Hair follicle dermal papilla cell (primary cell): ENCODE results near the gene TIGD6. TPM values are rescaled to one million over a fixed set of nuclear protein-coding genes. Genes with fewer than 3 reads are reported as not detected.

Source experiments
- total RNA-seq: library from RNA; depleted of rRNA; stranded (reverse); fragments of >200 nt; gene quantifications from 2 replicates; pipeline ENCODE4 v1.2.3, GENCODE V29; 2012

TIGD6 gene
- 7.3 and 7.9 TPM in 2 replicates for total RNA-seq

DNA sequence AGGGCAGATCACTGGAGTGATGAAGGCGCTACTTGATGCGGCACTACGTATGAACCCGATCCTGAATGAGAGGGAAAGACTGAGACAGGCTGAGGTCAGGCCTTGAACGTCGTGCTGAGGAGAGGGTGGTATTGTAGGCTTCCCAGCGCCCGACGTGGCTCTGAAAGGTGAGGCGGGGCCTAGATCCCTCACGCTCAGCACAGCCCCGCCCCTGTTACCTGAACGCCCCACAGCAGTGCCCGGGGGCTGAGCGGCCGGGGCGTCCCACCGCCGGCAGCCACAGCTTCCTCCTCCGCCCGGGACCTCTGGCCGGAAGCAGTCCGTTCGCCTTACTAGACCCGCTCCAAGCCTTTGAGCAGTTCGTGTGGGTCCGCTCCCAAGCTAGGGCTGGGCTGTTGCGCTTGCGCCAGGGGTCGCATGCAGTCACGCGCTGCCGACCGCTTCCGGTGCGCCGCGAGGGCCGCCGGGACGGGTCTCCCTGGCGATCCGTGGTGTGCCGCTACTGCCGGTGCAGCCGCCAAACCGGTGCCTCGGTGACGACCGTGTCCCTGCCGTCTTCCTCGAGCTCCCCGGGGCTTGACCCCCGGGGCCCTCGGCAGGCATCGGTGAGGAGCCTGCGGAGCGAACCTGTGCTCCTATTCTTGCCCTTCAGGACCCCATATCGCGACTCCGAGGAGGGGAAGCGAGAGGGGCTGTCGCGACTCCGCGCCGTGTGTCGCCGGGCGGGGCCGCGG lies at the start of gene TIGD6, which contains the start of gene HMGXB3:
TSS of gene TIGD6 (minus strand) at position 399 of the 734 bp plus-strand sequence. CDS start 4,306 bp downstream, outside the sequence.
TSS of gene HMGXB3 (plus strand) at position 484 of the 734 bp plus-strand sequence. CDS start 4,114 bp downstream, outside the sequence.

DNA sequence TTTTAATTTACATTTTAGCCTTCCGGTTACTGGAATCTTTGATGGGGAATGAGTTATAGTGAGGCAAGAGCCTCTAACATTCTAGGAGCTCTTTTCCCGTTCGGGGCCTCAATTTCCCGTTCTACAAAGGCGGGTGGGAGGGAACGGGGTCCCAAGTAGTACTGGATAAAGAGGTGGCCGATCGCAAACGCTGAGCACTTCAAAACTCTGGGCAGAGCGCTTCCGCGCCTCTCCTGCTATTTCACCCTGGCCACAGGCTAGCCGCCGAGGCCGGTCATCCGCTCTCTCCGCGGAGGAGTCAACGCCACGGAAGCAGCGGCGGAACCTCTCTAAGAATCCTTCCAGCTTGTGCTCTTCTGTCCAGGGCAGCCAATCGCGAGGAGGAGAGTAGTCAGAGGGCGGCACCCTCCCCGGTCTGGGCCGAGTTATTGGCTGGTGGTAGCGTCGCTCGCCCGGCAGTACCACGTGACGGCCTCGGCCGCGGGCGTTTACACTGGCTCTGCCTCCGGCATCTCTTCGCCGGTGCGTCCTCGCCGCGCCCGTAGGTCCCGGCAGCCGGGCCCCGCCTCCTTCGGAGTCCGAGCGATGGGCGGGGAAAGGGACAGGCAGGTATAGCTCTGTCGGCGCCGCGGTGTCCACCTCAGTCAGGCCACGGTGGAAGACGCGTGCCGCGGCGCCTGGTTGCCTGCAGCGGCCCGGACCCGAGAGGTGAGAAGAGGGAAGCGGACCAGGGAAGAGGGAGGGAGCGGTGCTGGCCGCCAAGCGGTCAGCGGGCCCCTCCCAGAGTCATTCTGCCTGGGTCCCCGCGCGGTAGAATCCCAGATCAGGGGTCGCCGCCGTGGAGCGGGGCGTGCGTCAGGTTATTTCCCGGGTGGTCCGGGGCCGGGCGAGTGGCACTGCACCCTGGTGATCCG lies 39.9 kb downstream of the TIGD6 start, which contains the start of gene SLC26A2:
TSS of gene SLC26A2 (plus strand) at position 487 of the 914 bp plus-strand sequence. CDS start 16,895 bp downstream, outside the sequence.

DNA sequence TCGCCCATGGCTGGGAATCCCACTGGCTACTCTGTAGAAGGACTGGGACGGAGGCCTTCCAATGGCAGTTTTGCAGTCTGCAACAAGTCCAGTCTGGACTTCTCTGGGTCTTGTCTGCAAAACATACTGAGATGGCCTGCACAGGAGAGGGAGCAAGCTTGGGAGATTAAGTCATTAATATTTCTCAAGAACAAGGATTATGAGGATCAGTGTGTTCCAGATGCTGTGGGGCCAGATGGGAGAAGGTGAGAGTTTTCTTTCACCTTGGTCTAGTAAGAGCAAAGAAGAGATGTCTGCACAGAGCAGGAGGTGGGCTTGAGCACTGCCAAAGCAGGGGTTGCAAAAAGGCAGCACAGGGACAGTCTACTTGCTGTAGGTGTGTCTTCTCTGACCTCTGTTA lies 55.8 kb downstream of the TIGD6 start, which contains the start of gene PDE6A:
TSS of gene PDE6A (minus strand) at position 128 of the 400 bp plus-strand sequence. CDS start at position 8, 120 bp downstream.

Other genes with a start within 250 kb of the TIGD6 start
- not detected in 2 replicates for gene PDE6A, start 55.9 kb downstream of the TIGD6 start, total RNA-seq
- gene SLC26A2, start 39.9 kb downstream of the TIGD6 start, total RNA-seq = 16.3 and 18.7 TPM in 2 replicates
- 58.5 and 66.2 TPM in 2 replicates for gene HMGXB3, start 85 bp upstream of the TIGD6 start, total RNA-seq
- 0.16 and 0.36 TPM in 2 replicates for gene CSF1R, start 85.9 kb upstream of the TIGD6 start, total RNA-seq
- 497 and 543 TPM in 2 replicates for gene PDGFRB, start 155.2 kb upstream of the TIGD6 start, total RNA-seq
- not detected in 2 replicates for gene CDX1, start 166.1 kb upstream of the TIGD6 start, total RNA-seq
- 0.16 TPM in 1 of 2 replicates, not detected in the other for gene SLC6A7, start 189.4 kb upstream of the TIGD6 start, total RNA-seq